GM12878 (cell line): ENCODE results near the gene KLHL3. TPM values are rescaled to one million over a fixed set of nuclear protein-coding genes. Genes with fewer than 3 reads are reported as not detected.

Experiments used
- ATAC-seq: fragments of 200-7000 bp; cut with Tn5 transposase; 3 replicates; pipeline ENCODE4 v1.9.1; 2020; ENCODE audit warnings: mild to moderate bottlenecking, moderate library complexity
- BruUV-seq: library from RNA; stranded (reverse); fragments of 400-500 nt; replicated peaks from 2 replicates; lab custom pipeline; 2021; lab: Mats Ljungman, UMichigan
- CTCF ChIA-PET: fragments of 300-600 bp; sonication (Branson Sonifier 250); formaldehyde crosslinking; extraction: SDS; loops from one replicate; lab custom pipeline; 2021; ENCODE audit warnings: inconsistent platforms; lab: Yijun Ruan, JAX
- POLR2A ChIA-PET: fragments of 350-600 bp; formaldehyde crosslinking; extraction: SDS; loops from one replicate; lab custom pipeline; 2021; ENCODE audit warnings: inconsistent platforms; lab: Charles Lee
- RAD21 ChIA-PET: fragments of 300-600 bp; sonication (Branson Sonifier 250); formaldehyde crosslinking; loops from one replicate; lab custom pipeline; 2023; ENCODE audit warnings: antibody characterized with exemption; ENCODE audit not compliant: unreplicated experiment; lab: Charles Lee
- SMC1A ChIA-PET: fragments of 300-600 bp; sonication (Branson Sonifier 250); formaldehyde crosslinking; loops from one replicate; lab custom pipeline; 2023; ENCODE audit not compliant: unreplicated experiment, uncharacterized antibody; lab: Charles Lee
- DNase-seq: peaks from one replicate; pipeline ENCODE4 v3.0.0-alpha.2; 2011; ENCODE audit warnings: low read depth, low spot score
- FAIRE-seq: peaks from 3 replicates; lab custom pipeline; 2011; peaks lifted over from hg19 to GRCh38; lab: Jason Lieb, UNC
- H2AFZ ChIP-seq: 2 replicates; pipeline ENCODE4 v1.6.0; 2011; ENCODE audit warnings: low read depth, low read length, control low read depth; ENCODE audit not compliant: control insufficient read depth
- H3K27ac ChIP-seq: 2 replicates; pipeline ENCODE4 v1.5.1; 2011; ENCODE audit warnings: control low read depth; ENCODE audit not compliant: control insufficient read depth, insufficient read depth
- H3K27me3 ChIP-seq, 2 experiments: replicated peaks in 1 of 2; 2 replicates each; pipeline versions ENCODE4 v1.6.0 to v1.6.1; 2011; ENCODE audit warnings: low read length in 1 of 2; ENCODE audit not compliant: control insufficient read depth in 2 of 2, insufficient read depth in 2 of 2
- H3K36me3 ChIP-seq, 2 experiments: 2 replicates each; pipeline ENCODE4 v1.5.1; 2011; ENCODE audit warnings: low read length in 1 of 2; ENCODE audit not compliant: control insufficient read depth in 2 of 2, insufficient read depth in 2 of 2
- H3K4me1 ChIP-seq: 2 replicates; pipeline ENCODE4 v1.6.1; 2011; ENCODE audit warnings: mild to moderate bottlenecking, low read length, moderate library complexity, mixed read lengths; ENCODE audit not compliant: control insufficient read depth, insufficient read depth
- H3K4me2 ChIP-seq: 2 replicates; pipeline ENCODE4 v1.6.0; 2011; ENCODE audit warnings: control low read depth; ENCODE audit not compliant: control insufficient read depth, insufficient read depth
- H3K4me3 ChIP-seq: fragments of 200-600 bp; sonication (generic); 2 replicates; pipeline ENCODE4 v1.5.1; 2016
- H3K79me2 ChIP-seq: 2 replicates; pipeline ENCODE4 v1.6.0; 2011; ENCODE audit warnings: low read length; ENCODE audit not compliant: control insufficient read depth, insufficient read depth
- H3K9ac ChIP-seq: 2 replicates; pipeline ENCODE4 v1.8.0; 2011; ENCODE audit warnings: low read length, control low read depth, mixed read lengths; ENCODE audit not compliant: control insufficient read depth, insufficient read depth
- H3K9me3 ChIP-seq: replicated peaks from 3 replicates; pipeline ENCODE4 v1.5.1; 2011; ENCODE audit warnings: mild to moderate bottlenecking, low read length; ENCODE audit not compliant: control insufficient read depth, insufficient read depth
- H4K20me1 ChIP-seq: 2 replicates; pipeline ENCODE4 v1.6.0; 2011; ENCODE audit not compliant: control insufficient read depth, insufficient read depth
- BCL11A ChIP-seq: IDR thresholded peaks from 2 replicates; pipeline ENCODE4 v1.6.1; 2011; ENCODE audit warnings: low read depth, low read length
- CTCF ChIP-seq, 3 experiments: IDR thresholded peaks in 2 of 3; conservative IDR thresholded peaks in 1 of 3; 2 replicates each; pipeline ENCODE4 v1.5.1; 2011; ENCODE audit warnings: low read depth in 3 of 3, low read length in 3 of 3, mild to moderate bottlenecking in 3 of 3, control low read depth in 2 of 3, moderate library complexity in 2 of 3, inconsistent platforms in 1 of 3, mixed read lengths in 1 of 3; ENCODE audit not compliant: control insufficient read depth in 2 of 3, insufficient read depth in 1 of 3; ENCODE audit errors: extremely low read depth in 1 of 3
- CUX1 ChIP-seq: IDR thresholded peaks from 2 replicates; pipeline ENCODE4 v1.6.1; 2012; ENCODE audit warnings: improper control_type of control experiment, low read depth, low read length; ENCODE audit not compliant: insufficient replicate concordance
- DPF2 ChIP-seq: fragments of 450-650 bp; IDR thresholded peaks from 2 replicates; pipeline ENCODE4 v1.6.1; 2017; ENCODE audit warnings: mild to moderate bottlenecking
- ELK1 ChIP-seq: IDR thresholded peaks from 2 replicates; pipeline ENCODE4 v1.6.1; 2012; ENCODE audit warnings: low read depth, low read length, improper control_type of control experiment
- GABPA ChIP-seq: IDR thresholded peaks from 2 replicates; pipeline ENCODE4 v1.6.1; 2014; ENCODE audit warnings: antibody characterized with exemption, low read depth, mild to moderate bottlenecking, inconsistent platforms
- RAD21 ChIP-seq: IDR thresholded peaks from 2 replicates; pipeline ENCODE4 v1.6.1; 2011; ENCODE audit warnings: mild to moderate bottlenecking, low read depth, low read length, moderate library complexity; ENCODE audit not compliant: insufficient read depth
- SMC3 ChIP-seq: IDR thresholded peaks from 2 replicates; pipeline ENCODE4 v1.6.1; 2011; ENCODE audit warnings: low read length, improper control_type of control experiment, borderline replicate concordance
- SREBF2 ChIP-seq: IDR thresholded peaks from 2 replicates; pipeline ENCODE4 v1.6.1; 2012; ENCODE audit warnings: mild to moderate bottlenecking, low read length
- TCF3 ChIP-seq: IDR thresholded peaks from 2 replicates; pipeline ENCODE4 v1.6.1; 2012; ENCODE audit warnings: low read depth, mild to moderate bottlenecking, low read length, borderline replicate concordance; ENCODE audit not compliant: insufficient read depth
- YY1 ChIP-seq: IDR thresholded peaks from 2 replicates; pipeline ENCODE4 v1.6.1; 2011; ENCODE audit warnings: low read depth, mild to moderate bottlenecking, low read length
- WGBS: methylation state at CpG from one replicate; pipeline ENCODE4 v1.1.6; 2016; ENCODE audit warnings: low lambda C conversion rate; ENCODE audit not compliant: insufficient replicate concordance, insufficient coverage; ENCODE audit errors: missing lambda C conversion rate; 5-methylcytosine and 5-hydroxymethylcytosine counted together
- in situ Hi-C: fragments of 300-500 bp; cut with MboI; formaldehyde crosslinking; loops from 9 replicates; pipeline ENCODE4 v1.14.3; 2018; ENCODE audit warnings: mixed read lengths
- intact Hi-C: fragments of 100-400 bp; cut with micrococcal nuclease; formaldehyde crosslinking; loops from one replicate; pipeline ENCODE4 v1.14.2; 2022; ENCODE audit not compliant: unreplicated experiment
- polyA plus RNA-seq, 11 experiments: library from polyadenylated mRNA; depleted of rRNA in 4 of 11; unstranded in 6 of 11; stranded (reverse) in 5 of 11; fragments of >200 nt; fragmentation: Nextera tagmentation in 4 of 11; fragmentation: Illumina TruSeq in 1 of 11; extraction: Ambion mirVana in 4 of 11; extraction: Trizol in 1 of 11; gene quantifications; 1 replicate in 1 of 11; 2 replicates in 10 of 11; pipeline versions ENCODE4 v1.2.1 to v1.2.3, GENCODE V29; 2011 to 2016; ENCODE audit warnings: inconsistent platforms in 2 of 11, missing spikeins in 2 of 11, low read depth in 1 of 11
- total RNA-seq, 4 experiments: library from RNA; depleted of rRNA in 3 of 4; stranded (reverse); fragments of >200 nt in 3 of 4; fragmentation: Illumina TruSeq in 1 of 4; extraction: Trizol in 1 of 4; gene quantifications; 2 replicates each; pipeline versions ENCODE4 v1.2.1 to v1.2.3, GENCODE V29; 2013 to 2021

The KLHL3 gene
- total and polyA plus RNA-seq, 10 of the 15 experiments (the other 5 are each of a cell fraction or from before 2014, with no cell fraction given): 1.7 to 11.7 (median 5.6) TPM

GRCh38 chr5:137743031-137743640 lies 7.2 kb upstream of the KLHL3 start:
- no peaks in the 10 kb centered on the region for H3K79me2 ChIP-seq
- SMC1A ChIA-PET: interaction anchor here (0.6 to 7.3 kb wide), 22 partner anchors 8 to 1059 kb away, joined by 3 to 155 read pairs (median 4); partner anchors contain the start of gene HNRNPA0
- intact Hi-C loops (loop anchor here (1.0 kb wide), 2 partner anchors 83 to 114 kb away; no protein-coding TSS in a partner anchor), in situ Hi-C loops (loop anchor here (5.0 kb wide), 1 partner anchor 116 kb away; no protein-coding TSS in a partner anchor)
- TF ChIP-seq RAD21: peak; percentile 82
- TF ChIP-seq SMC3: peak; percentile 86; the same call in 1 of the 2 replicates
- no peak for TF ChIP-seq ELK1
- no peak for TF ChIP-seq BCL11A
- TF ChIP-seq DPF2: no peak
- no peak for TF ChIP-seq TCF3
- TF ChIP-seq GABPA: no peak
- no peak for TF ChIP-seq SREBF2
- TF ChIP-seq CTCF (IDR thresholded peaks at IDR 0.05 in 2 of 3, conservative IDR thresholded peaks at IDR 0.05 in 1 of 3; ENCODE audit: control insufficient read depth in 2 of 3, extremely low read depth in 1 of 3, insufficient read depth in 1 of 3, low read depth in 3 of 3, low read length in 3 of 3): peak; percentile 59 to 79 (median 69)
- 0 out of 2 replicates have a peak, but pooled peaks have one; percentile 20 for TF ChIP-seq YY1
- no peak for TF ChIP-seq CUX1
- no peak overlapping the region for H3K4me2 ChIP-seq
- WGBS: 97% methylated on average over 3 of the region's 4 CpGs
- H3K9ac ChIP-seq: no peak overlapping the region
- H4K20me1 ChIP-seq: no peaks in the 10 kb centered on the region
- CTCF ChIA-PET: interaction anchor here (0.6 to 18.4 kb wide), 39 partner anchors 8 to 423 kb away, joined by 3 to 619 read pairs (median 5); partner anchors contain the start of gene HNRNPA0
- H3K9me3 ChIP-seq: no peaks in the 10 kb centered on the region; the same call in 2 of the 3 replicates
- no peak overlapping the region for H2AFZ ChIP-seq
- H3K27ac ChIP-seq: no peak overlapping the region
- no peaks in the 10 kb centered on the region; the same call in 1 of the 2 replicates for H3K4me1 ChIP-seq
- no peaks in the 10 kb centered on the region for H3K36me3 ChIP-seq
- no peak overlapping the region for H3K4me3 ChIP-seq
- H3K27me3 ChIP-seq: no peaks in the 10 kb centered on the region
- DNase-seq (no peak), ATAC-seq (peak; percentile 84), FAIRE-seq (peak; percentile 47)
- BruUV-seq: no TSS peak
- POLR2A ChIA-PET: interaction anchor here (0.6 to 3.9 kb wide), 8 partner anchors 9 to 114 kb away, joined by 3 to 33 read pairs (median 8); partner anchors contain the start of gene HNRNPA0
- RAD21 ChIA-PET: interaction anchor here (0.6 to 6.5 kb wide), 21 partner anchors 8 to 423 kb away, joined by 3 to 168 read pairs (median 4); no protein-coding TSS in a partner anchor
